ENCODE results near the gene CLEC4G. TPM values are rescaled to one million over a fixed set of nuclear protein-coding genes. Genes with fewer than 3 reads are reported as not detected.

Gene CLEC4G
- total RNA-seq, 4 donors from 2014 or later = not detected

- Histone ChIP-seq H3K27me3 (peaks cover 0 to 10% of the 10 kb centered on the region in 2 donors), H3K4me1 (no peaks in the 10 kb centered on the region)
These were observed 6.1 kb downstream of the CLEC4G start for GRCh38 chr19:7725791-7726190.

GRCh38 chr19:7722231-7722651, 9.7 kb downstream of the CLEC4G start:
- no peaks in the 10 kb centered on the region for H3K4me1 ChIP-seq
- intact Hi-C loops (cut with DNase I; ENCODE audit: low total_unique reads) = no loop called here
- H3K36me3 ChIP-seq = no peaks in the 10 kb centered on the region
- no peak overlapping the region for H3K4me3 ChIP-seq
- TF ChIP-seq CTCF (IDR thresholded peaks at IDR 0.05) (no peak), POLR2A (IDR thresholded peaks at IDR 0.05) (no peak)
- no peak overlapping the region for H3K27ac ChIP-seq
- H3K9me3 ChIP-seq = no peaks in the 10 kb centered on the region
- DNase-seq = no peak
- H3K27me3 ChIP-seq = no peaks in the 10 kb centered on the region

More at GRCh38 chr19:7725791-7726190, 6.1 kb downstream of the CLEC4G start:
- Histone ChIP-seq H3K36me3 (no peaks in the 10 kb centered on the region), H3K9me3 (no peaks in the 10 kb centered on the region), H3K27ac (no peak overlapping the region), H3K4me3 (no peak overlapping the region)
- TF ChIP-seq POLR2A (IDR thresholded peaks at IDR 0.05) (no peak), CTCF (IDR thresholded peaks at IDR 0.05) (no peak)
- DNase-seq = no peak
- intact Hi-C loops (cut with DNase I; ENCODE audit: low total_unique reads) = no loop called here

- Histone ChIP-seq H3K9me3 (no peaks in the 10 kb centered on the region), H3K36me3 (no peaks in the 10 kb centered on the region), H3K27me3 (no peaks in the 10 kb centered on the region), H3K4me1 (no peaks in the 10 kb centered on the region), H3K4me3 (no peak overlapping the region), H3K27ac (no peak overlapping the region)
- TF ChIP-seq CTCF (IDR thresholded peaks at IDR 0.05) (no peak), POLR2A (IDR thresholded peaks at IDR 0.05) (no peak)
- intact Hi-C loops (cut with DNase I; ENCODE audit: low total_unique reads) = no loop called here
- no peak for DNase-seq
These were observed 11.6 kb downstream of the CLEC4G start for GRCh38 chr19:7720351-7720750.

- no peak overlapping the region for H3K27ac ChIP-seq
- H3K9me3 ChIP-seq = no peaks in the 10 kb centered on the region
- TF ChIP-seq POLR2A (IDR thresholded peaks at IDR 0.05) = no peak
- TF ChIP-seq CTCF (IDR thresholded peaks at IDR 0.05) = no peak
- intact Hi-C loops (cut with DNase I; ENCODE audit: low total_unique reads) = no loop called here
- no peaks in the 10 kb centered on the region for H3K36me3 ChIP-seq
- no peaks in the 10 kb centered on the region for H3K4me1 ChIP-seq
- no peak overlapping the region for H3K4me3 ChIP-seq
- H3K27me3 ChIP-seq = no peaks in the 10 kb centered on the region
- no peak for DNase-seq
These were observed 13.2 kb downstream of the CLEC4G start for GRCh38 chr19:7718668-7719067.

GRCh38 chr19:7716762-7717161, 15.1 kb downstream of the CLEC4G start:
- DNase-seq = no peak
- intact Hi-C loops (cut with DNase I; ENCODE audit: low total_unique reads) = no loop called here
- H3K4me3 ChIP-seq = no peak overlapping the region
- TF ChIP-seq CTCF (IDR thresholded peaks at IDR 0.05) = no peak
- H3K36me3 ChIP-seq = no peaks in the 10 kb centered on the region
- no peak overlapping the region for H3K27ac ChIP-seq
- H3K27me3 ChIP-seq = no peaks in the 10 kb centered on the region
- H3K4me1 ChIP-seq = no peaks in the 10 kb centered on the region
- no peaks in the 10 kb centered on the region for H3K9me3 ChIP-seq
